ENCODE results near the gene ADCY2.

GRCh38 chr5:7762267-7762666, 366.3 kb downstream of the ADCY2 start:
- no peak for TF ChIP-seq YY1 (IDR thresholded peaks at IDR 0.05; ENCODE audit: insufficient read depth, insufficient read length)
- no peak for TF ChIP-seq ZNF274 (IDR thresholded peaks at IDR 0.05; ENCODE audit: low read depth, low read length)
